Adipose tissue (tissue), 3 donors: ENCODE data around the gene PTS. TPM values are rescaled to one million over a fixed set of nuclear protein-coding genes. Genes with fewer than 3 reads are reported as not detected.

Source experiments
- H3K27ac ChIP-seq: one replicate; pipeline ENCODE4 v1.5.1; 2013; ENCODE audit warnings: low read depth, low read length
- WGBS, 3 donors: extraction: QIAGEN DNeasy Blood & Tissue Kit; methylation state at CpG; one replicate each; pipeline ENCODE4 v1.1.7; 2013; 5-methylcytosine and 5-hydroxymethylcytosine counted together
- polyA plus RNA-seq, 3 donors: library from polyadenylated mRNA; stranded (reverse); fragments of 200-250 nt; gene quantifications; one replicate each; pipeline ENCODE4 v1.2.3, GENCODE V29; 2013
- donor health status: healthy with polysubstance abuse.
- donor health status: Bipolar disorder and iron deficiency.
- donor health status: healthy.

Gene PTS
- polyA plus RNA-seq, 3 donors: 10.4 to 36.1 (median 25.6) TPM

GRCh38 chr11:112248201-112248600, 22.0 kb downstream of the PTS start:
- WGBS, 3 donors: 80 to 97% (median 82%) methylated on average over 2 of the region's 2 CpGs

GRCh38 chr11:112249871-112250610, 23.8 kb downstream of the PTS start:
- WGBS, 3 donors: 80 to 91% (median 90%) methylated on average over 8 of the region's 8 CpGs
- H3K27ac ChIP-seq: no peak overlapping the region

More at GRCh38 chr11:112248201-112248600, 22.0 kb downstream of the PTS start:
- H3K27ac ChIP-seq: no peak overlapping the region

- WGBS, 3 donors: 91 to 96% (median 95%) methylated on average over 3 of the region's 3 CpGs
- H3K27ac ChIP-seq: no peak overlapping the region
These were observed 27.5 kb downstream of the PTS start for GRCh38 chr11:112253605-112254242.

GRCh38 chr11:112255067-112255720, 29.0 kb downstream of the PTS start:
- no peak overlapping the region for H3K27ac ChIP-seq
- 40 to 55% (median 52%) methylated on average over 15 of the region's 15 CpGs for WGBS, 3 donors

- 96 to 99% (median 97%) methylated on average over 2 of the region's 2 CpGs for WGBS, 3 donors
- no peak within 1 kb of the TSS for H3K27ac ChIP-seq
These were observed 34.3 kb downstream of the PTS start, which contains the start of gene PLET1 for GRCh38 chr11:112260490-112260889. TSS of gene PLET1 (minus strand) at chr11:112260860. CDS start at chr11:112260589, 271 bp downstream.

GRCh38 chr11:112265659-112266409, 39.6 kb downstream of the PTS start:
- WGBS, 3 donors: 60 to 69% (median 63%) methylated on average over 11 of the region's 11 CpGs
- no peak overlapping the region for H3K27ac ChIP-seq

- H3K27ac ChIP-seq: no peak overlapping the region
- 59 to 79% (median 71%) methylated on average over 3 of the region's 3 CpGs for WGBS, 3 donors
These were observed 40.2 kb downstream of the PTS start for GRCh38 chr11:112266410-112266778.

GRCh38 chr11:112267188-112267591, 41.0 kb downstream of the PTS start:
- no peak overlapping the region for H3K27ac ChIP-seq
- 46 to 50% (median 49%) methylated on average over 5 of the region's 5 CpGs for WGBS, 3 donors

- no peak overlapping the region for H3K27ac ChIP-seq
- 78 to 98% (median 91%) methylated on average over 5 of the region's 5 CpGs for WGBS, 3 donors
These were observed 42.2 kb downstream of the PTS start for GRCh38 chr11:112268406-112268805.

GRCh38 chr11:112269139-112269538, 42.9 kb downstream of the PTS start:
- 46 to 85% (median 85%) methylated on average over 6 of the region's 6 CpGs for WGBS, 3 donors
- H3K27ac ChIP-seq: no peak overlapping the region

GRCh38 chr11:112270551-112271180, 44.4 kb downstream of the PTS start:
- no peak overlapping the region for H3K27ac ChIP-seq
- 61 to 75% (median 73%) methylated on average over 12 of the region's 12 CpGs for WGBS, 3 donors

GRCh38 chr11:112271242-112271641, 45.0 kb downstream of the PTS start:
- H3K27ac ChIP-seq: no peak overlapping the region
- 89 to 97% (median 91%) methylated on average over 4 of the region's 4 CpGs for WGBS, 3 donors

- no peak overlapping the region for H3K27ac ChIP-seq
- WGBS, 3 donors: 80 to 100% (median 90%) methylated on average over 1 of the region's 1 CpG
These were observed 46.8 kb downstream of the PTS start for GRCh38 chr11:112273066-112273465.

- 90 to 98% (median 92%) methylated on average over 7 of the region's 7 CpGs for WGBS, 3 donors
- H3K27ac ChIP-seq: no peak overlapping the region
These were observed 48.0 kb downstream of the PTS start for GRCh38 chr11:112274007-112274783.

GRCh38 chr11:112277029-112277428, 50.8 kb downstream of the PTS start:
- WGBS, 3 donors: 36 to 50% (median 41%) methylated on average over 1 of the region's 1 CpG
- no peak overlapping the region for H3K27ac ChIP-seq

GRCh38 chr11:112277941-112278340, 51.7 kb downstream of the PTS start:
- H3K27ac ChIP-seq: no peak overlapping the region

GRCh38 chr11:112278803-112279202, 52.6 kb downstream of the PTS start:
- 73 to 86% (median 76%) methylated on average over 3 of the region's 3 CpGs for WGBS, 3 donors
- no peak overlapping the region for H3K27ac ChIP-seq

GRCh38 chr11:112279901-112280267, 53.7 kb downstream of the PTS start:
- no peak overlapping the region for H3K27ac ChIP-seq
- WGBS, 3 donors: 1 to 3% (median 3%) methylated on average over 15 of the region's 15 CpGs
